NT2/D1 (cell line): ENCODE data around the gene CORT.
A peak's percentile ranks its signal among the peaks of the same experiment; 100 is the strongest.

Source experiments
- DNase-seq: peaks from one replicate; pipeline ENCODE4 v3.0.0-alpha.2; 2011; ENCODE audit warnings: low read depth, low spot score
- H3K27me3 ChIP-seq: 2 replicates; pipeline ENCODE4 v1.6.0; 2011; ENCODE audit warnings: mild to moderate bottlenecking; ENCODE audit not compliant: insufficient read length, insufficient read depth
- H3K36me3 ChIP-seq: 2 replicates; pipeline ENCODE4 v1.6.1; 2011; ENCODE audit warnings: mild to moderate bottlenecking, low read length, mixed read lengths; ENCODE audit not compliant: insufficient read depth, insufficient read length
- H3K4me1 ChIP-seq: 2 replicates; pipeline ENCODE4 v1.5.1; 2011; ENCODE audit not compliant: insufficient read depth, insufficient read length
- H3K4me3 ChIP-seq: 2 replicates; pipeline ENCODE4 v1.5.1; 2011; ENCODE audit warnings: low read depth; ENCODE audit not compliant: insufficient read length
- H3K9ac ChIP-seq: 2 replicates; pipeline ENCODE4 v1.6.0; 2011; ENCODE audit warnings: low read depth; ENCODE audit not compliant: insufficient read length
- H3K9me3 ChIP-seq: 2 replicates; pipeline ENCODE4 v1.5.1; 2011; ENCODE audit warnings: mild to moderate bottlenecking, low read length; ENCODE audit not compliant: insufficient read depth
- SUZ12 ChIP-seq: IDR thresholded peaks from 2 replicates; pipeline ENCODE4 v1.6.1; 2011; ENCODE audit not compliant: insufficient read length, insufficient read depth; ENCODE audit errors: extremely low read depth
- YY1 ChIP-seq: IDR thresholded peaks from 2 replicates; pipeline ENCODE4 v1.6.1; 2011; ENCODE audit not compliant: insufficient read length, insufficient read depth
- ZNF274 ChIP-seq: IDR thresholded peaks from 2 replicates; pipeline ENCODE4 v1.6.1; 2011; ENCODE audit warnings: mild to moderate bottlenecking, low read depth, low read length

CORT gene

GRCh38 chr1:10475510-10475909 lies 25.7 kb downstream of the CORT start:
- Histone ChIP-seq H3K9me3 (no peaks in the 10 kb centered on the region), H3K36me3 (peaks cover 13% of the 10 kb centered on the region), H3K27me3 (no peaks in the 10 kb centered on the region), H3K9ac (peak overlapping the region; percentile 95), H3K4me3 (peak overlapping the region; percentile 86), H3K4me1 (no peaks in the 10 kb centered on the region)
- DNase-seq: no peak
- TF ChIP-seq SUZ12 (no peak), ZNF274 (no peak), YY1 (no peak)

- Histone ChIP-seq H3K4me1 (no peaks in the 10 kb centered on the region), H3K4me3 (no peak overlapping the region), H3K9ac (no peak overlapping the region), H3K27me3 (no peaks in the 10 kb centered on the region), H3K9me3 (no peaks in the 10 kb centered on the region), H3K36me3 (peaks cover 10% of the 10 kb centered on the region)
- DNase-seq: no peak
- TF ChIP-seq YY1 (no peak), SUZ12 (no peak)
These were observed 29.5 kb downstream of the CORT start for GRCh38 chr1:10479296-10479695.

DNA sequence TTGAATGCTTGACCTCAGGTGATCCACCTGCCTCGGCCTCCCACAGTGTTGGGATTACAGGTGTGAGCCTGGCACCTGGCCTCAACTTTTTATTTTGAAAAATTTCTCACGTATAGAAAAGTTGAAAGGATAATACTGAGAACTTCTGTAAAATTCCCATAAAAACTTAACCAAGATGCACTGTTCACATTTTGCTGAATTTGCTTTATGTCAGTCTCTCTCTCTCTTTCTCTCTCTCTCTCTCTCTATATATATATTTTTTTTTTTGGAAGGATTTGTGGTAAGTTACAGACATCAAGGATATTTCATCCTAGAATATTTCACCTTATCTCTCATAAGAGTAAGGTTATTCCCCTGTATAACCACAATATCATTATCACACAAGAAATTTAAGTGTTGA lies 30.8 kb downstream of the CORT start:
- TF ChIP-seq ZNF274: no peak
- Histone ChIP-seq H3K4me1 (no peaks in the 10 kb centered on the region), H3K4me3 (no peak overlapping the region), H3K27me3 (no peaks in the 10 kb centered on the region), H3K36me3 (peaks cover 10% of the 10 kb centered on the region), H3K9me3 (no peaks in the 10 kb centered on the region), H3K9ac (no peak overlapping the region)
- no peak for DNase-seq

GRCh38 chr1:10484521-10484920 lies 34.7 kb downstream of the CORT start:
- no peak for TF ChIP-seq YY1
- no peak for TF ChIP-seq ZNF274
- TF ChIP-seq SUZ12: no peak
- no peak overlapping the region for H3K9ac ChIP-seq
- H3K27me3 ChIP-seq: no peaks in the 10 kb centered on the region
- H3K4me3 ChIP-seq: no peak overlapping the region
- DNase-seq: no peak
- H3K36me3 ChIP-seq: peaks cover 6% of the 10 kb centered on the region
- peaks cover under 1% of the 10 kb centered on the region for H3K4me1 ChIP-seq
- H3K9me3 ChIP-seq: no peaks in the 10 kb centered on the region

DNA sequence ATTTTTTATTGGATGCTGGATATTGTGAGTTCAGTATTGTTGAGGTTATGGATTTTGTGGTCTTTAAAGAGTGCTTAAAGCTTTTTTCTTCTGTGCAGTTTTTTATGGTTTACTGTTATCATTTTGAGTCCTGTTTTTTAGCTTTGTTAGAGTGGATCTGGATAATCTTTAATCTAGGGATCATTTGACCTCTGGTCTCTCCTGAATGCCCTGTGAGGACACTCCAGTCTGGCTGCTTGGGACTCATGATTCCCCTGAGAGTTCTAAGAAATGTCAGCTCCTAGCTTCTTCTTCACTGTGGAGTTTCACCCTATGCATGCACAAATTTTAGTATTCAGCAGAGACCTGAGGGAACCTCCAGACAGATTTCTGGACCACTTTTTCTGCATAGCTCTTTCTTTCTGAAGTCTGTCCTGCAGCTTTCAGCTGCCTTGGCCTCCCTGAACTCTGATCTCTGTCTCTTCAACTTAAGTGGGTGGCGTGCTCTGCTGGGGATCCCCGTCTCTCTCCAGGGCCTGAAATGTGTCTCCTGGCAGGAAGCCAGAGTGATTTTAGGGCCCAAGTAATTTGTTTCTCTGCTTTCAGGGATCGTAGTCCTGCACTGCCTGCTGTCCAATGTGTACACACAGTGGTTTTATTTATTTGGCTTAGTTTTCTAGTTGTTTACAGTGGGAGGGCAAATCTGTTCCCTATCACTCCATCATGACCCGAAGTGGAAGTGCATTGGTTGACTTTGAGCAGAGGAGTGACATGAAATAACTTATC lies 39.6 kb downstream of the CORT start:
- DNase-seq: no peak
- H3K9ac ChIP-seq: peak overlapping the region; percentile 63
- peaks cover 7% of the 10 kb centered on the region for H3K4me1 ChIP-seq
- H3K36me3 ChIP-seq: no peaks in the 10 kb centered on the region
- no peaks in the 10 kb centered on the region for H3K27me3 ChIP-seq
- TF ChIP-seq SUZ12: no peak
- no peak for TF ChIP-seq YY1
- no peak for TF ChIP-seq ZNF274
- no peaks in the 10 kb centered on the region for H3K9me3 ChIP-seq
- H3K4me3 ChIP-seq: no peak overlapping the region

DNA sequence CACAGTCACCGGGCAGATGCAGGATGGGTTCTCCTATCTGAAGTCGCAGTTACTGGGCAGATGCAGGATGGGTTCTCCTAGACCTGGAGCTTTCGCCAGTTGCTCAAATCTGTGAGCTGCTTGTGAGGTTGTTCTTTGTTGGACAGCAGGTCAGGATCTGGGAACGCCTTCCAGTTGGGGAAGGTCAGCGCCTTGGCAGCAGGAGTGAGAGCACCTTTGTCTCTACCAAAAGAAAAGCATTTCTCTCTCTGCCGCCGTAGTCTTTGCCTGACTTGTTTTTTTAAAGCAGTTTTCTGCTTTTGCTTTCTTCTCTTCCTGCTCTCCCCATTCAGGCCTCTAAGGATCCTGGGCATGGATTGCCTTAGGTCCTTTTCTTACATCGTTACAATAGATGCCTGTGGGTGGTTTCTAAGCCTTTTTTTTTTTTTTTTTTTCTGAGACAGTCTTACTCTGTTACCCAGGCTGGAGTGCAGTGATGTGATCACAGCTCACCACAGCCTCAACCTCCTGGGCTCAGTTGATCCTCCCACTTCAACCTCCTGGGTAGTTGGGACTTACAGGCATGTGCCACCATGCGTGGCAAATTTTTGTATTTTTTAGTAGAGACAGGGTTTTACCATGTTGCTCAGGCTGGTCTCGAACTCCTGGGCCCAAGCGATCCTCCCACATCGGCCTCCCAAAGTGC lies 40.6 kb downstream of the CORT start:
- TF ChIP-seq SUZ12: no peak
- TF ChIP-seq YY1: no peak
- no peak for TF ChIP-seq ZNF274
- Histone ChIP-seq H3K9me3 (no peaks in the 10 kb centered on the region), H3K9ac (peak overlapping the region; percentile 63), H3K4me3 (no peak overlapping the region), H3K4me1 (peaks cover 14% of the 10 kb centered on the region), H3K36me3 (no peaks in the 10 kb centered on the region), H3K27me3 (no peaks in the 10 kb centered on the region)
- DNase-seq: no peak

DNA sequence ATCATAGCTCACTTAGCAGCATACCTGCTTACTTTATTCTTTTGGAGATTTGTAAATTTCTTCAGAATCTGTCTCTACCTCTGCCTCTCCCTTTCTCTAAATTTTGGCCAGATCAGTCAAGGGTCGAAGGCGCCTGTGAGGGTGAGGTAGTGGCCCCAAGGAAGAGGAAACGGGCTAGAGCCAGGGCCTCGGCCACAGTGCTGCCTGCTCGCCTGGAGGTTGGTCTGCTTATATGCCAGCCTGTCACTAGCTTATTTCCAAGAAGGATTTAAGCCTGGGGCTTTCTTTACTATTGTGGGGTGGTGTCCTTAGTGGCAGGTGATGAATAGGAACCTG lies 44.6 kb downstream of the CORT start:
- peaks cover 19% of the 10 kb centered on the region for H3K4me1 ChIP-seq
- peaks cover 8% of the 10 kb centered on the region for H3K36me3 ChIP-seq
- no peak overlapping the region for H3K4me3 ChIP-seq
- H3K9ac ChIP-seq: no peak overlapping the region
- H3K27me3 ChIP-seq: no peaks in the 10 kb centered on the region
- no peaks in the 10 kb centered on the region for H3K9me3 ChIP-seq
- DNase-seq: no peak
- TF ChIP-seq SUZ12 (no peak), YY1 (no peak), ZNF274 (no peak)
